ENCODE results near the gene GNAL.

DNA sequence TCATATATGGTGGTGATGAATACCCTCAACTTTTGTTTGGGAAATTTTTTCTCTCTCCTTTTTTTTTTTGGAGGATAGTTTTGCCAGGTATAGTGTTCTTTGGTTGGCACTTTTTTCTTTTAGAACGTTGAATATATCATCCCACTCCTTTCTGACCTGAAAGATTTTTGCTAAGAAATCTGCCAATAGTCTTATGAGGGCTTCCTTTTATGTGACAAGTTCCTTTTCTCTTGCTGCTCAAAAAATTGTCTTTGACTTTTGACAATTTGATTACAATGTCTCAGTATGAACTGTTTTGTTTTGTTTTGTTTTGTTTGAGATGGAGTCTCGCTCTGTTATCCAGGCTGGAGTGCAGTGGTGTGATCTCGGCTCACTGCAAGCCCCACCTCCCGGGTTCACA, 21.5 kb downstream of the GNAL start:
- TF ChIP-seq POLR2AphosphoS5 (IDR thresholded peaks at IDR 0.05; ENCODE audit: low read depth, low read length) (no peak), SIN3A (IDR thresholded peaks at IDR 0.05; ENCODE audit: borderline replicate concordance, insufficient read depth, low read length) (no peak), TAF1 (IDR thresholded peaks at IDR 0.05; ENCODE audit: borderline replicate concordance, insufficient read depth, low read length) (no peak)
- TF ChIP-seq, protein P1, sequence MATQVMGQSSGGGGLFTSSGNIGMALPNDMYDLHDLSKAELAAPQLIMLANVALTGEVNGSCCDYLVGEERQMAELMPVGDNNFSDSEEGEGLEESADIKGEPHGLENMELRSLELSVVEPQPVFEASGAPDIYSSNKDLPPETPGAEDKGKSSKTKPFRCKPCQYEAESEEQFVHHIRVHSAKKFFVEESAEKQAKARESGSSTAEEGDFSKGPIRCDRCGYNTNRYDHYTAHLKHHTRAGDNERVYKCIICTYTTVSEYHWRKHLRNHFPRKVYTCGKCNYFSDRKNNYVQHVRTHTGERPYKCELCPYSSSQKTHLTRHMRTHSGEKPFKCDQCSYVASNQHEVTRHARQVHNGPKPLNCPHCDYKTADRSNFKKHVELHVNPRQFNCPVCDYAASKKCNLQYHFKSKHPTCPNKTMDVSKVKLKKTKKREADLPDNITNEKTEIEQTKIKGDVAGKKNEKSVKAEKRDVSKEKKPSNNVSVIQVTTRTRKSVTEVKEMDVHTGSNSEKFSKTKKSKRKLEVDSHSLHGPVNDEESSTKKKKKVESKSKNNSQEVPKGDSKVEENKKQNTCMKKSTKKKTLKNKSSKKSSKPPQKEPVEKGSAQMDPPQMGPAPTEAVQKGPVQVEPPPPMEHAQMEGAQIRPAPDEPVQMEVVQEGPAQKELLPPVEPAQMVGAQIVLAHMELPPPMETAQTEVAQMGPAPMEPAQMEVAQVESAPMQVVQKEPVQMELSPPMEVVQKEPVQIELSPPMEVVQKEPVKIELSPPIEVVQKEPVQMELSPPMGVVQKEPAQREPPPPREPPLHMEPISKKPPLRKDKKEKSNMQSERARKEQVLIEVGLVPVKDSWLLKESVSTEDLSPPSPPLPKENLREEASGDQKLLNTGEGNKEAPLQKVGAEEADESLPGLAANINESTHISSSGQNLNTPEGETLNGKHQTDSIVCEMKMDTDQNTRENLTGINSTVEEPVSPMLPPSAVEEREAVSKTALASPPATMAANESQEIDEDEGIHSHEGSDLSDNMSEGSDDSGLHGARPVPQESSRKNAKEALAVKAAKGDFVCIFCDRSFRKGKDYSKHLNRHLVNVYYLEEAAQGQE (IDR thresholded peaks at IDR 0.05; ENCODE audit: insufficient read depth in 1 of 2, low read depth in 2 of 2, low read length in 2 of 2), result no peak
